Hematopoietic multipotent progenitor cell treated with erythropoietin and hydrocortisone succinate and interleukin-3 and kit ligand, for 15 days (in vitro differentiated cells): ENCODE data around the gene RIMS4.

ENCODE experiments used
- DNase-seq: peaks from one replicate; pipeline ENCODE4 v3.0.0-alpha.2; 2015; ENCODE audit warnings: low spot score

The RIMS4 gene

DNA sequence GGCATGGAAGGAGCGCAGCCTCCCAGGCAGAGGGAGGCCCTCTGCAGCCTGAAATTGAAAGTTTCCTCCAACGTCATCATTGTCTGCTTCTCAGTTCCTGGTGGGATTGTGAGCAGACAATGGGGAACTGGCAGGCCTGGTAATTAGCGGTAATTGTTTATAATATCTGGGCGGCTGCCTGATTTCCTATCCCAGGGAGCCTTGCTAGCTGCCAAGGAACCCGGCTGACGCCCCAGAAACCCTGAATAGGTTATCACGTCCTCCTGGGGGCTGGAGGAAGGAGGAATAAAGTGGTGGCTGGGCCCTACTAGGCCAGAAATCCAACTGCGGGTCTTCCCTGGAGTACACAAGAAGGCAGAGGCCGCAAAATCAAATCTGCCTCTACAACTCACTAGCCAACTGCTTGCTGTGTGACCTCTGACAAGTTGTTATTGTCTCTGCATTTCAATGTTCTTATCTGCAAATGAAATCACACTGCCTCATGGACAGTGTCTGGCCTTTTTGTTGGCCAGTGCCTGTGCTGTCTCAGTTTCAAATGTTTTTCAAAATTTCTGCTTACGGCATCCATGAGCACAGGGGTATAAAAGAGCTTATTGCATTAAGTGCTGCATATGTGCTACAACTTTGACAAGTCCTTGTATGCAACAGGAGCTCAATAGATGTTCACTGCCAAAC, 47.7 kb downstream of the RIMS4 start:
- DNase-seq: no peak

DNA sequence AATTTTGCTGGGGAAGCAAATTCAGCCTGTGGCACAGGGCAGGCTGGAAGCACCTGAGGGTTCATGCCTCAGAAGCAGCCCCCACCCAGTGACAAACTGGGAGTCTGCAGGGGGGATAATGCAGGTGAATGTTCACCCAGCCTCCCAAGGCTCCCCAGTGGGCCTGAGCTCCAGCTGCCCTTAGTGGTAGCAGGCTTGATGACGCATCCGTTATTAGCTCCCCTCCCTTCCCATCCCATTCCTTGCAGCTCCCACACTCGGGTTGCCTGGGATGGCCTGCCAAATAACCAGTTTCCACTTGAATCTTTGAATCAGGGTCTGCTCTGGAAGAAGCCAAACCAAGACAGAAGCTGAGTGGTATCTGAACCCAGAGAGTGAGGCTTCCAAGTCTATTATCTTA, 48.9 kb downstream of the RIMS4 start:
- DNase-seq: no peak

DNA sequence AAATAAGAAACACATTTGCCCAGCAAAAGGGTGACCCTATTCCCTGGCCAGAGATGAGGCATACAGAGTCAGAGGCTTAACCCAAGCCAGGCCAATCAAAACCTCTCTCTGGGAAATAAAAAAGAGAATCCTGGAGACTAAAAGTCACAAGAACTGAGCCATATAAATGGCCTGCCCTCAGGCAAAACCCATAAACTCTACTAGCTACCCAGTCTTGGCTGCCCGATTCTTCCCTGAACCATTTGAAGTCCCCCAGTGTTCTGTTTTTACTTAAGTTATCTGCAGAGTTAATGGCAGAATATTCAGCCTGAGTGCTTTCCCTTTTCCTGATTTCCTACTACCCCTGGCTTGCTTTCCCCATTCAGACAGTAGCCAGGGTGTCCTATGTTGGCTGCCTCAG, 50.8 kb downstream of the RIMS4 start:
- no peak for DNase-seq

DNA sequence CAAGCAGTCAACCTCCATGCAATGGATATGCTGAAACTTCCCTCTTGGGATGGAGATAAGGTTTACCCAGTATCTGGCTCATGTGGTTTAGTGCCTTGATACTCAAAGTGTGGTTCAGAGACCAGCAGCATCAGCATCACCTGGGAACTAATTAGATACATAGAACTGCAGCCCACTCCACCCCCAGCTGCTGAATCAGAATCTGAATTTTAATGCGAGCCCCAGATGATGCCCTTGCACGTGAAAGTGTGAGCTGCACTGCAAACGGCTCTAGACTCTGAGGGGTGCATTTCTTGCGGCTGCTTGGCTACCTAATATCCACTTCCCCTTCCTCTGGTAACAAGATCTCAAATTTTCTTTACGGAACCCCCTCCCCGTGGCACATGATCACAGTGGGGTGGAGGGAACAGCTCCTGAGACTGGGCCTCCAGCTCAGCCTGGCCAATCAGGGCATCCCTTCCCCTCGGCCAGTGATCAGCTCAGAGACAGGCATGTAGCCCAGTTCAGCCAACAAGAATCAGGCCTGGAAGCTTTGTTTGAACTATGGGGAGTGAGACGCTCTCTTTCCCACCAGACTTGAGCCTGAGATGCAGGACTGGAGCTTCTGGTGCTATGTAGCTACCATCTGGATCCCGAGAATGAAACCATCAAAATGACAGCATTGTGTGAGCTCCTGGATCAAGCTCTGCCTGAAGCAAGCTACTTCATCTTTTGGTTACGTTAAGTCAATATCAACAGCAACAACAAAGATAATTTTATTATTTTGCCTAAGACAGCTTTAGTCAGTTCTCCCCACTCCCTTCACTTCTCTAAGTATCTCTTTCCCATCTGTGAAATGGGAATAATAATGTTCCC, 51.9 kb downstream of the RIMS4 start:
- no peak for DNase-seq

DNA sequence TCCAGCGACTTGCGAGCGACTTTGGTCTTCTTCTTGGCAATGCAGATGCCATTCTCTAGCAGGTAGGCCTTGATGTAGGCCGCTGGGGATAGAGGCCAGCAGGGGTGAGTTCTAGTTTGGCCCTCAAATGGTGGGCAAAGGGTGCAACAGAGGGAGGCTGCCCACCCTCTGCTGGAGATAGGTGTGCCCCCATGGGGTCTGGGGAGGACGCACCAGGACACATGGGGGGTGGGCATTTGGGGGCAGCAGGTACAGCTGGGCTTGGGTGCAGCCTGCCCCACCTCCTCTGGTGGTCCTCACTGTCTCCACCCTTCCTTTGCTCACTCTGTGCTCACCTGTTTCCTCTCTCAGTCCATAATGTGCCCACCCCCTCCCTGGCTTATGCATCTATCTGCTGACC, 53.4 kb downstream of the RIMS4 start:
- no peak for DNase-seq

DNA sequence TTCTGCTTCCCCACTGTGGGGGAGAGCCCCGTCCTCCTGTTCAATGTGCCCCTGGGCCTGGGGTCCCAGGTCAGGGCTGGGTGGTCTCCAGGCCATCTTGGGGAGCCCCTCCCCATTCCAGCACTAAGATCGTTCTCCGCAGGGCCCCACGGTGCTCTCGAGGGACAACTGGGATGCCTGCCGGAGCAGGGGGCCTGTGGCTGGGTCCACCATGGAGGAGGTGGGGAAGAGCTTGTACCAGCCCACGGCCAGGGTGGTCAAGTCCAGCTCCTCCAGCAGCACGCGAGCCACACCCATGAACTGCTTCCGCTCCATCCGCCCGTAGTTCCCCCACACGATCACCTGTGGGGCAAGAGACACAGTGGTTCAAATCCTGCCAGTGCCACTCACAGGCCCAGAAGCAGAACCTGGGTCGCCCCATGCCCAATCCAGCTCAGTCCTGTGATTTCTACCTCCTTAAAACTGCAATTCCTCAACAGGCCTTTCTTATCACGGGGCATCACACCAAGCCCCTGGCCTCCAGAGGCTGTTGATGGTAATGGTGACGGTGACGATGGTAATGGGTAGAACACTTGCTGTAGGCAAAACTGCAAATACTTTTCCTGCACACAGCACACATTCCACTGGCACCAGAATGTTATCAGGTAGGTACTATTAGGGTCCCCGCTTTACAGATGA, 54.2 kb downstream of the RIMS4 start:
- no peak for DNase-seq

DNA sequence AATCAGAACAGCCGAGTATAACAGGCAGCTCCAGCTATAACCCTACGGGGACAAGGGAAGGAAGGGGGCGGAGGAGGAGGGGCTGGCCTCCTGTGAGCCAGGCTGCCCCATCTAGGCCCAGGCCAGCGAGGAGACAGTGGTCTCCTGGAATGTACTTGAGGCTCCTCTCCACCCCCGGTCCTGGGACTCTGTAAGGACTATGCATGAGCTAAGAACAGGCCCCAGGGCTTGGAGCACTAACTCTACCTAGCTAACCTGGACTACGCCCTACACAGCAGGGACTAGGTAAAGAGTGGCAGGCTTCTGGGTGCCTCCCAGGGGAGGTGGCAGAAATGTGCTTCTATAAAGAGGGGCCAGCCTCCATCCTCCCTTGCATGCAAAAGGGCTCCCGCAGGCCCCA, 55.8 kb downstream of the RIMS4 start:
- DNase-seq: no peak

DNA sequence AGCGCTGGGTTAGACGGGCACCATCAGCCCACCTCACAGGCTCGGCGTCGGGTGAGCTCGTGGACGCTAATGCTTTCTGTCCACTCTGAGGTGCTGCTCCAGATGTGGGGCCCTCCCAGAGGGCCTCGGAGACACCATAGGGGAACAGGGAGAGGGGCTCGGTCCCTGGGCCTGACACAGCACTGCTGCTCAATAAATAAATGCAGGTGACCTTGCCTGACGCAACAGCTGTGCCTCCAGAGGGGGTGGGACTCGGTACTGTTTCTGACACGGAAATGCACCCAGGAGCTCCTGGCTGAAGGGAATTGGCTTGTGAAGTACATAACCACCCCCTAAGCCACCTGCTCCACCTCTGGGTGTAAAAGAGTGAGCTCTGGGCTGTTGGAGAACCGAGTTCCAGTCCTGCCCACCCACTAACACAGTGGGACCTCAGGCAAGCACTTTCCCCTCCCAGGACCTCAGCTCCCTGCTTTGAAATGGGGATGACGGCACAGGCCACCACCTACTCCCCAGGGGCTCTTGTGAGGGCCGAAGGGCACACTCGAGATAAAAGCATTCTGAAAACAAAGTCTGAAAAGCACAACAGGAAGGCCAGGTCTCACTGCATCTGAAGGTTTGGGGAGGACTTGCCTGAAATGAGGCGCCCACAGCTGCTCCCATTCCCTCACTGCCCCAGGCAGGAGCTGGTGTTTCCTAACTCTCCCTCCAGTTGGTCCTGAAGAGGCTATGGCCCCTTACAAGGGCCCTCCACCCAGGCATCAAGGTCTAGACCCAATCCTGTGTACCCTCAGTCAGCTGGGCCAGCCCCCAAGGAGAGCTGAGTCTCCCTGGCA, 58.0 kb downstream of the RIMS4 start:
- no peak for DNase-seq

DNA sequence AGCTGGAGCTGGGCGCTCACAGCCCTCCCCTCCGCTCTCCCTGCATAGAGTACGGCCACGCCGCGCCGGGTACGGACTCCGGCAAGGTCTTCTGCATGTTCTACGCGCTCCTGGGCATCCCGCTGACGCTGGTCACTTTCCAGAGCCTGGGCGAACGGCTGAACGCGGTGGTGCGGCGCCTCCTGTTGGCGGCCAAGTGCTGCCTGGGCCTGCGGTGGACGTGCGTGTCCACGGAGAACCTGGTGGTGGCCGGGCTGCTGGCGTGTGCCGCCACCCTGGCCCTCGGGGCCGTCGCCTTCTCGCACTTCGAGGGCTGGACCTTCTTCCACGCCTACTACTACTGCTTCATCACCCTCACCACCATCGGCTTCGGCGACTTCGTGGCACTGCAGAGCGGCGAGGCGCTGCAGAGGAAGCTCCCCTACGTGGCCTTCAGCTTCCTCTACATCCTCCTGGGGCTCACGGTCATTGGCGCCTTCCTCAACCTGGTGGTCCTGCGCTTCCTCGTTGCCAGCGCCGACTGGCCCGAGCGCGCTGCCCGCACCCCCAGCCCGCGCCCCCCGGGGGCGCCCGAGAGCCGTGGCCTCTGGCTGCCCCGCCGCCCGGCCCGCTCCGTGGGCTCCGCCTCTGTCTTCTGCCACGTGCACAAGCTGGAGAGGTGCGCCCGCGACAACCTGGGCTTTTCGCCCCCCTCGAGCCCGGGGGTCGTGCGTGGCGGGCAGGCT, 60.1 kb downstream of the RIMS4 start:
- DNase-seq: no peak

DNA sequence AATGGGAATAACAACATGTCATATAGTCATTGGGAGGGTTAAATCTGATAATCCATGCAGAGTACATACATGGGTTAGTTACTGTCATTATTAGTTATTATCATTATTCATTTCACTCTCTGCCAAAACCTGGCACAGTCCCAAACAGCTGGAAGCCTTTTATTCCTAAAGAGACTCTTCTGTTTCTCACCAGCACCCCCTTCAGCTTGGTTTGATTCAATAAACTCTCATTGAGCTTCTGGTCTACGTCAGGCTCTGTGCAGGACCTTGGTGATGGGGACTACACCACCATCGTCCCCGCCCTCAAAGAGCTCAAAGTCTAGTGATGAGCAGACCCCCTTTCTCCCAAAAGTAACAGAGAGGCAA, 62.4 kb downstream of the RIMS4 start:
- no peak for DNase-seq

DNA sequence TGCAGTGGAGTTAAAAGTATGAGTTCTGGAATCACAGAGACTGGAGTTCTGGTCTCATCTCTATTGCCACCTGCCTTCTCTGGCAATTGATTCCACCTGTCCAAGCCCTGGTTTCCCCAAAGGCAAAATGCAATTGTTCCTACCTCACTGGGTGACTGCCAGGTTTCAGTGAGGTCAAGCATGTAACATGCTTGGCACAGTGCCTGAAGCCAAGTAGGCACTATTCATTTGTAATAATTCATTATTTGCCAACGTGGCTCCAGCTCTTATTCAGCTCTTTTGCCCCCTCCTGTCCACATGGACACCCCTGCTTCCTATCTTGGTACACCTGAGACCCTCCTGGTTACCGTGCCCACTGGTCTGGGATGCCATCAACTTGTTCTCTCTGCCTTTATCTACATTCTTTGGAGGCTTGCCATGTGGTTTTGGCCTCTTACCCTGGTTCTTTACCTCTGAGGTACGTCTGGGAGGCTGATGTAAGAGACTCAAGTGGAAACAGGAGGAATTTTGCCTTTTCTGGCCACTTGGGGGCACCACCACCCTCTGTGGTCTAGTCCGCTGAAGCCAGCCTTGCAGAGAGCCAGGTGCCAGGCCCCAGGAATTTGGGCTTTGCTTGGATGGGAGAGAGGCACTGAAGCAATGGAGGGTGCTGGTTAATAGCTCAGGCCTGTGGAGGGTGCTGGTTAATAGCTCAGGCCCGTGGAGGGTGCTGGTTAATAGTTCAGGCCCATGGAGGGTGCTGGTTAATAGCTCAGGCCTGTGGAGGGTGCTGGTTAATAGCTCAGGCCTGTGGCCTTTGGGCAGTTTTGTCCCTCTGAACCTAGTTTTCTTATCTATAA, 63.0 kb downstream of the RIMS4 start:
- peak; percentile 39 for DNase-seq

DNA sequence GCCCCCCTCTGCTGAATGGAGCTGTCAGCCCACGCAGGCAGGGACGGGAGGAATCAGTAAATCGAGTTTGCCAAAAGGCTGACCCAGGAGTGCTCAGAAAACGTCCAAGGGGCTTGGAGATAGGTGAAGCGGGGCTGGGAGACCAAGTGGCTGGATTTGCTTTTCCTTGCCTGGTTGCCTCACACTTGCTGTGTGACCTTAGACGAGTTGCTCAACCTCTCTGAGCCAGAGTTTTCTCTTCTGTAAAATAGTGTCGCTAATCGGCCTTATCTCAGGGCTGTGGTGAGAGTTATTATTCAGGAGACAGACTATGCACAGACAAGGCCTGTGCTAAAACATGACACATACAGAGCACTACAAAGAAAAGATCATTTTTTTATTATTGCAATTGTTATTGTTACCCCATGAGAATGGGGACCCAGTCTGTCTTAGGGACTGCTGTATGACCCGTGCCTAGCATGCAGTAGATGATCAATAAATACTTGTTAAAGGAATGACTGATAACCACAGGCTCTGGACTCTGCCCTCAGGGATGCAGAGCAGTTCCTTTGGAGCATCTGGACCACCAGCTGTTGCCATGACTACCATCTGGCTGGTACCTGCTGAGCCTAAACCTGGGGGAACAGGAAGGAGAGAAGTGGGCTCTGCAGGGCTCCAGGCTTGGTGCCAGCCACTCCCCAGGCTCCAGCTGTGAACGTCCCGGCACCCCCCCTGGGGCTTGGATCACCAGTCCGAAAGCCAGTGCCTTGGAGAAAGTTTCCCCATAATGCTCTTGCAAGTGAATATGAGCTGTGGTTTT, 63.8 kb downstream of the RIMS4 start:
- DNase-seq: no peak

DNA sequence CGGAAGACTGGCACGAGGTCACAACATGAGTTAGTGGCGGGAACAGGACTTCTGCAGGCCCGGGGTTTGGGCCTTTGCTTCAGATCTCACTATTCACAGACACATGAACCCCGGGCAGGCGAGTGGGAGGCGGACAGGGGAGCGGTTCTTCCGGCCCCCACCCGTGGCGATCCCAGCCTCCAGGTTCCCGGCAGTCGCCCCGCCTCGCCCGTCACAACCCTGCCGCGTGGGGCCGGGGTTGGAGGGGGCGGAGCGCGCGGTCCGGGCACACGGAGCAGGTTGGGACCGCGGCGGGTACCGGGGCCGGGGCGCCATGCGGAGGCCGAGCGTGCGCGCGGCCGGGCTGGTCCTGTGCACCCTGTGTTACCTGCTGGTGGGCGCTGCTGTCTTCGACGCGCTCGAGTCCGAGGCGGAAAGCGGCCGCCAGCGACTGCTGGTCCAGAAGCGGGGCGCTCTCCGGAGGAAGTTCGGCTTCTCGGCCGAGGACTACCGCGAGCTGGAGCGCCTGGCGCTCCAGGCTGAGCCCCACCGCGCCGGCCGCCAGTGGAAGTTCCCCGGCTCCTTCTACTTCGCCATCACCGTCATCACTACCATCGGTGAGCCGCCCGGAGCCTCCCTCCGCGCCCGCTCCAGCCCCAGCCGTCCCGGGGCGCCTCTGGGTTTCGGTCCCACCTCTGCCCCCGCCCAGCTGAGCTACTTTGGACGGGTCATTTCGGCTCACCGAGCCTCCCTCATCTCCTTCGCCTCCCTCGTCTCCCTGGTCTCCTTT, 64.6 kb downstream of the RIMS4 start, which contains the start of gene KCNK15:
TSS of gene KCNK15 (plus strand) at position 268 of the 769 bp plus-strand sequence. CDS start at position 314, 46 bp downstream.
- DNase-seq: no peak

DNA sequence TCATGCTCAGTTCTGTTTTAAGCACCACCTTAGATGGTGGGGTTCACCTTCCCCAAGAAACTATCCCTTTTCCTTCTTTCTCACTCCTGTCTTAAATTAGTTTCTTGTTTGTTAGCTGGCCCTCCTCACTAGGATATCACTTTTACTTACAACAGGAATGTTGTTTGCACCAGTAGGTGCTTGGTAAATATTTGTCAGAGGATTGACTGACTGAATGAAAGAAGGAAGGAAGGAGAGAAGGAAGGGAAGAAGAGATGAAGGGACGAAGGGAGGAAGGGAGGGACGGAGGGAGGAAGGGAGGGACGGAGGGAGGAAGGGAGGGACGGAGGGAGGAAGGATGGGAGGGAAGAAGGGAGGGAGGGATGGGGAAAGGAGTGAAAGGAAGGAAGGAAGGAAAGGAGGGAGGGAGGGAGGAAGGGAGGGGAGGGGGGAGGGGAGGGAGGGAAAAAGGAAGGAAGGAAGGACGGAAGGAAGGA, 65.2 kb downstream of the RIMS4 start:
- DNase-seq: no peak

DNA sequence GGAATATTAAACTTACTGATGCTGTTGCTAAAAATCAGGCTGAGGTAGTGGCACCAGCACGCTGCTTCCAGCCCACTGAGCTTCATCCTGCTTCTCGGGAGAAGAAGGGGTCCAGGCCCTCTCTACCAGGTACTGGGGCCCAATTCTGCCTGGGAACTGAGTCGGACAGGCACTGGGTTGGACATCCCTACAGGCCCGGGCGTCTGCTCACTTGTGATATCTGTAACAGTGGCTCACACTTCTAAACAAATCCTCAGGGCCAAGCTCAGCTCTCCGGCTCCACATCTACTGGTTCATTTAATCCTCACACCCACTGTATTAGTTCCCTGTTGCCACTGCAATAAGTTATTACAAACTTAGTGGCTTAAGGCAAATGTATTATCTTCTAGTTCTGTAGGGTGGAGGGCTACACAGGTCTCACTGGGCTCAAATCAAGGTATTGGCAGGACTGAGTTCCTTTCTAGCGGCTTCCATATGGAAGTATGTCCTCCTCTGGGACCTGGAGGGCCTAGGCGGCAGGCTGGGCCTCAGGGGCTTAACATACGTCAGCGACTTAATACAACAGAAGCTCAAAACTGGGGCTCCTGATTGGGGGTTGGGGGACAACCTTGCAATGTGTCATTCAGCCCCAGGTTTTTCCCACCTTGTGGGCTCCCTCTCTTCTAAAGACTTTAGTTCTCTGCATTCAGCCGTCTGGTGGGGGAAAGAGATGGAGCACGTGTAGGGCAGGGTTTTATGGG, 66.3 kb downstream of the RIMS4 start:
- no peak for DNase-seq

DNA sequence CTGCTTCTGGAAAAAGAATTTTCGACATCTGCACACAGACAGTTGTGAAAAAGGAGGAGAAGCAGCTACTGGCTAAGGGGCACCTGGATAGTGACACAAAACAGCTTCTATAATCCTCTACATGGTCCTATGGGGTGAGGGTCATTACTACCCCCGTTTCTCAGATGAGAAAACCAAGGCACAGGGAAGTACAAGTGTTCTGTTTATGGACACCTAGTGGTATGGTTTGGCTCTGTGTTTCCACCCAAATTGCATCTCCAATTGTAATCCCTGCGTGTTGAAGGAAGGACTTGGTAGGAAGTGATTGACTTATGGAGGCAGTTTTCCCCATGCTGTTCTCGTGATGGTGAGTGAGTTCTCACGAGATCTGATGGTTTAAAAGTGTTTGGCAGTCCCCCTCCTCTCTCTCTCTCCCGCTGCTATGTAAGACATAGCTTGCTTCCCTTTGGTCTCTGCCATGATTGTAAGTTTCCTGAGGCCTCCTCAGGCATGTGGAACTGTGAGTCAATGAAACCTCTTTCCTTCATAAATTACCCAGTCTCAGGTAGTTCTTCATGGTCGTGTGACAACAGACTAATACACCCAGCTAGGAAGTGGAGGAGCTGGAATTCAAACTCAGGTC, 67.2 kb downstream of the RIMS4 start:
- DNase-seq: no peak

DNA sequence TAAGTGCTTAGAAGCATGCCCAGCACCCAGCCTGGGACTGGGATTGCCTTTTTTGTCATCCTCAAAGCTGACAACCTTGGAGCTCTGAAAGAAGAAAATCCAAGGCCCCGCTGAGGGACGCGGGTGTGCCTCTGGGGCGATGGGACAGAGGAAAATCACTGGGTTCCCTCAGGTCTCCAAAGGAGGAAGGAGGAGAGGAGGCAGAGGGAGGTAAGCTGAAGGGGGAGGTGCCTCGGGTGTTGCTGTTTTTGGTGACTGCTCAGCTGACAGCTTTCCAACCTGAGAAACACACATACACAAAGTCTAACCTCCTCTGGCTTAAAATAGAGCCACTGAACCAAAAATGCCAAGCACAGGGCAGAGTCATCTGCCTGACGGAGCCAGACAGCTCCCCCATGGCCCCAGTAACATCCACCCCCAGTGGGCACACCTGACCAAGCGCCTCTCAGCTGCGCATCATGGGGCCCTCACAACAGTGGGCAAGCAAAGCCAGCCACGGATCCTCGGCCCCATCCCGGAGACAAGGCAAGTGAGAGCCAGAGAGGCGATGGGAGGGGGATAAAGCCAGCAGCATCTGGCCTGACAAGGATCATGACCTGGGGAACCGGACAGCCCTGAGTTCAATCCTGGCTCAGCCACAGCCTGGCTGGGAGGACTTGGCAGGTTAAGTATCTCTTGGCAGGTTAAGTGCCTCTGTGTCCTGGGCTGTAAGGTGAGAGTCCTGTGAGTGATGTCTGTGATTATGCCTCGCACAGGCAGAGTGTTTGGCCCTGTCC, 67.9 kb downstream of the RIMS4 start:
- DNase-seq: no peak
